GM19467 (cell line): ENCODE data around the gene FRMD7.
"Not testable (repeated sequence)": the region's sequence is repeated elsewhere in the genome, so short reads cannot be mapped to it uniquely, and the experiment has no call there.

ENCODE experiments used
- ATAC-seq: cut with Tn5 transposase; IDR thresholded peaks from one replicate; pipeline ENCODE4 v1.9.1; 2021; ENCODE audit warnings: mild to moderate bottlenecking, moderate library complexity; ENCODE audit not compliant: unreplicated experiment

FRMD7 gene

DNA sequence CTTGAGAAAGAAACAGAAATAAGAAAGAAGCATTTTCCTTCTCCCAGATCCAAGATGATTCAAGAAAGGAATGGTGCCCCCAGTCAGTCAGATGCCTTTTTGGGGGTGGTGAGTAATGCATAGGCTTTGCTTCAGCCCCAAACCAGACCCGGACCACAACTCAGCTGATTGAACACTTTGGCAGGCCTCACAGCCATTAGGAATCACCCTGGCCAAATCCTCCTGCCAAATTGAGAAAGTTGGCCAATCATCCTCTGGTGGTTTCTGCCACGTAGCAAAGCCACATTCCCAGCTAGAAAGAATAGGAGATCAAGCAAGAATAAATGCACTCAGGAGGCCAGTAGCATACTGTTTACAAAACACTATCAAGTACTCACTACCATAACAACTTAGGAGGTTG, 33.7 kb downstream of the FRMD7 start:
- ATAC-seq = no peak

DNA sequence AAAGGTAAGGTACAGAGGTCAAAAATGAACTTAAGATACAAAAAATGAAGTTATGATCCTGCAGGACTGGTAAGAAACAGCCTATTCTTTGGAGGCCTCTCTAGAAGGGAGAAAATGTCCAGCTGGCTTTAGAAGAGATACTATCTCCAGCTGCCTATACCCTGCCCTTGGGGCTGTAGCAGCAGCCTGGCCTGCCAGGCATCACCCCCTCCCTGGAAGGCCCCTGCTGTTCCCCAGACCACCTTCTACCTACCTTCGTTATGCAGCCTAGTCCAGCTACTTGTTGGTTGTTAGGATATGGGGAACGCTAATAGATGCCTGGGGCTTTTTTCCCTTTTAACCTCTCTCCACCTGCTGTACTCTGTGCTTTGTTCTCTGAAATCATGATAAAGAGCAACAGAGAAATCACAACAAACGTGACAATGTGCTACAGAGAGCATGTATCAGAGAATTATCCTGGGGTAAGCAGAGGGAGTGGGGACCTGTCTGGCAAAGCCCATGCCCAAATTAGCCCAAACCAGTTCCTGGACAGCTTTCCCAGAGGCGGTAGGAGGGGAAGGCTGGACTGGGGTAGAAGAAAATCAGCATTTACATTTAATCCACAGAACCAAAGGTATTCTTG, 34.5 kb downstream of the FRMD7 start:
- no peak for ATAC-seq

DNA sequence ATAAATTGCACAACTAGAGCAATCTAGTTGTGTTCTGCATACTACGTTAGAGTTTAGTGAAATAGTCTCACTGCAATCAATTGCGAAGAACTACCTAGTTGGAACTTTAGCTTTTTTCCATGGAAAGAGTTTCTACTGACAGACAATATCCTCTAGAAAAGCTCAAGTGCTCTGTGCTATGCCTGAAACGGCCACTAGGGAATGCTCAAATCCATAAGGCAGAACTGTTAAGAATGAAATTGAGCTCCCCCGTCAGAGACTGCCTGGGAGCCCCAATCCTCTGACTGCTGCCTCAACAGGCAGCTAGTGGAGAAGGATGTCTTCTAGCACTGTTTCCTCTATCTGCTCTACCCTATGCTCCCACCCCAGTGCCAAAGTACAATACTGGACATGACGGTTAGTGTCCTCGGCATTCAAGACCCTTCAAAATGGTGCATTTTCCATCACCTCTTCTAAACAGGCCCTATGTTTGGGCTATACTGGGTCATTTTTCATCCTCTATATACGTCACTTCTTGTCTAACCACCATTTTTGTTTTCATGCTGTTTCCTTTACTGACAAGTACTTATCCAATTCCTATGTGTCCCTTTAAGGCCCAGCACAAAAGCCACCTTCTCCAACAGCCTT, 35.3 kb downstream of the FRMD7 start:
- ATAC-seq = peak; percentile 86

DNA sequence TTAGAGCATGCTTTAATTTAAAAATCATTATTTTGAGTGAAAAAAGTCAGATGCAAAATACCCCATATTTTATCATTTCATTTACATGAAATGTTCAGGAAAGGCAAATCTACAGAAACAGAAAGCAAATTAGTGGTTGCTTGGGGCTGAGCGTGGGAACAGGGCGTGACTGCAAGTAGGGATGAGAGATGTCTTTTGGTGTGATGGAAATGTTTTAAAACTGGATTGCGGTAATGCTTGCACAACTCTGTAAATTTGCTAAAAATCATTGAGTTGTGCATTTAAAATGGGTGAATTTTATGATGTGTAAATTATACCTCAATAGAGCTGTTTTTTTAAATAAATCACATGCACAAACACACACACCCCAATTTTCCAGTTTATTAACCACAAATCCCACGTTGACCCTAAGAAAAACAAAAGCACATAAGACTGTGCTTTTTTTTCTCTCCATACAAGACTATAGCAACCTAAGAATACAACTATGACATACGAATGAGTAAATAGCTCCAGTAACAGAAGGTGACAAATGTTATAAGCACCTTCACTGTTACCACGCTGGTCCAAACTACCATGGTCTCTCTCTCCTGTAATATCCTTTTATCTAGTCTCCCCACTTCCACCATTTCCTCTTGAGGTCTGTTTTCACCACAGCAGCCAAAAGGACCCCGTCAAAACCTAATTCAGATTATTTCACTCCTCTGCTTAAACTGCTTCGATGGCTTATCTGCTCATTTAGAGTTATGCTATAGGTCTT, 37.2 kb downstream of the FRMD7 start:
- no peak for ATAC-seq

- no peak for ATAC-seq
Measured at GRCh38 chrX:132088864-132089263, 39.0 kb downstream of the FRMD7 start.

DNA sequence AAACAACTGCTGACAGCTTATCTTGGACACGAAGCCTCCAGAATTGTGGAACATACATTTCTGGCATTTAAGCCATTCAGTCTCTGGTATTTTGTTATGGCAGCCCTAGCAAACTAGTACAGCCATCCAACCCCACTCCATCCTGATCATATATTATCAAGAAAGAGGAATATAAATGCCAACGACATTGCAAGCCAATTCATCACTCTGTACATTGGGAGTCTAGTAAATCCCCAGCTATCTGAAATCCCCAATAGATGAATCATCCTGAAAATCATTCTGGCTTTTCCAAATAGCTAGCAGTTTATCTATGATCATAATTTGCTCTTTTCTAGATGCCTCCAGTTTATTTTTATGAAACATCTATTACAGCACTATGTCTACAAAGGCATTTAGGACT, 41.1 kb downstream of the FRMD7 start:
- ATAC-seq = no peak

- ATAC-seq = no peak
Measured at GRCh38 chrX:132085786-132086185, 42.0 kb downstream of the FRMD7 start.

GRCh38 chrX:132077912-132078311, 49.9 kb downstream of the FRMD7 start:
- ATAC-seq = no peak

DNA sequence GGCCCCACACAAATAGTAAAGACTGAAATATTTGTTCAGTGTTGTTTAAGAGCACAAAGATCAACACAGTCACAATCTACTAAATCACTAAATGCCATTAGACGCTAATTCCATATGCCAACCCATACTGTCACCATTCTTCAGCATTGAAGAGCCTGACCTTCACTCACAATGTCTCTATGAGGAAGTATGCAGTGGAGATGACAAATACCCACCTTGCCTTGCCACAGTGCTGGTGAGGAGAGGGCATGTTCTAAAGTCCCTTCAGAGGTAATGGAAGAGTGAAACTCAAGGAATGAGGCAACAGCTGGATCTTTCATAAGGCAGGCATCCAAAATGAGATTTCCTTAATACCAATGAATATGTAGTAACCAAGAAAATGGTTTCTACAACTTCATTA, 50.4 kb downstream of the FRMD7 start:
- no peak for ATAC-seq

DNA sequence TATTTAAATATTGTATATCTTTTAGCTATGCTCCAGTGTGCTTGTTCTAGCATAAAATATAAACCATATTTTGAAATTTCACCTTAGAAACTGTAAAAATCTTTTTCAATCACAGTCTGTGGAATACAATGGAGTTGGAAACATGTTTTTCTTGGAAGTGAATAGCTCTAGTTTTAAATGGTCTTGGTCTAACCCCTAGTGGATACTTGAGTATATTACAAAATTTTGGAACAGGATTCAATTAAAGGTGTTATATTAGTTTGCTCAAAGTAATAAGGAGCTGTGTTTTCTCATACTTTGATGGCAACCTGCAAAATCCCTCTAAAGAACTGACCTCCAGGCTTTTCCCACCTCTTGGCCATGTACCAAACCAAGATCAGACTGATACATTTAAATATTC, 56.6 kb downstream of the FRMD7 start:
- ATAC-seq = no peak

DNA sequence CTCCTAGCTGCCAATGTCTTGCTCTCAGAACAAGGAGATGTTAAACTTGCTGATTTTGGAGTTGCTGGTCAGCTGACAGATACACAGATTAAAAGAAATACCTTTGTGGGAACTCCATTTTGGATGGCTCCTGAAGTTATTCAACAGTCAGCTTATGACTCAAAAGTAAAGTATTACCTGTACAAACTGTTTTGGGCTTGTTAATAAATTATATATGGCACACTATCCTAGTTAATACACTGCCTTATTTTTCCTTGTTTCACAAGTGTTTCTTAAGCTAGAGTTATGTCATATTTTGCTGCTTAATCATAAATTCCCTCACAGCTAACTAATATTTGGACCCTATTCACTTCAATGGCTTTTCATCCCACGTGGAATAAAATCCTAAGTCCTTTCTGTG, 59.4 kb downstream of the FRMD7 start:
- no peak for ATAC-seq

DNA sequence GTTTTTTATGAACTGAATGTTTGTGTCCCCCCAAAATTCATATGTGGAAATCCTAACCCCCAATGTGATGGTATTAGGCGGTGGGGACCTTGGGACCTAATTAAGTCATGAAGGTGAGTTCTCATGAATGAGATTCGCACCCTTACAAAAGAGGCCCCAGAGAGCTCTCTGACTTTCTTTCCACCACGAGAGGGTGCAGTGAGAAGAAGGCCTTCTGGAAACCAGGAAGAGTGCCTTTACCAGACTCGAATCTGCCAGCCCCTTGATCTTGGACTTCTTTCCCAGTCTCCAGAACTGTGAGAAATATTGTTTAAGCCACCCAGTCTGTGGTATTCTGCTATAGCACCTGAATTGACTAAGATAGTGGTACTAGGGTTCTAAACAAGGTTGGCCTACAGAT, 64.0 kb downstream of the FRMD7 start:
- no peak for ATAC-seq

GRCh38 chrX:132063334-132063733, 64.5 kb downstream of the FRMD7 start:
- no peak for ATAC-seq

GRCh38 chrX:132059973-132060540, 67.8 kb downstream of the FRMD7 start:
- no peak for ATAC-seq

- ATAC-seq = no peak
Measured at GRCh38 chrX:132058975-132059374, 68.8 kb downstream of the FRMD7 start.

DNA sequence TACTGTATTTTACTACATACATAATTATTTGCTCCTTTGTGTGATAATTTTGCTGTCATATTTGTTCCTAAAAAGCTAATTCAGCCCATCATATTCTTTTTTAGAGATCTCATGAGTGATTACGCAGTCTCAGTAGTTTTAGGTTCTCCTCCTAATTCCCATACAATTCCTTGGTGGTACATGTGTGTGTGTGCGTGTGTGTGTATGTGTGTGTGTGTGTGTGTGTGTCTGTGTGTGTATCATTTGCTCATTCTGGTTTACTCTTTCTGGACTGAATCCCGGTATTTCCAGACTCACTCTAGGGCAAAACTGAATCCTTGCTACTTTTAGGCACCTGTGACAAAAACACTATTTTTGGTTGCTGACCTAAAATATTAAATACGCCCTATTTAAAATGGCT, 69.8 kb downstream of the FRMD7 start:
- ATAC-seq = no peak

GRCh38 chrX:132051778-132052177, 76.0 kb downstream of the FRMD7 start:
- ATAC-seq = not testable (repeated sequence)

DNA sequence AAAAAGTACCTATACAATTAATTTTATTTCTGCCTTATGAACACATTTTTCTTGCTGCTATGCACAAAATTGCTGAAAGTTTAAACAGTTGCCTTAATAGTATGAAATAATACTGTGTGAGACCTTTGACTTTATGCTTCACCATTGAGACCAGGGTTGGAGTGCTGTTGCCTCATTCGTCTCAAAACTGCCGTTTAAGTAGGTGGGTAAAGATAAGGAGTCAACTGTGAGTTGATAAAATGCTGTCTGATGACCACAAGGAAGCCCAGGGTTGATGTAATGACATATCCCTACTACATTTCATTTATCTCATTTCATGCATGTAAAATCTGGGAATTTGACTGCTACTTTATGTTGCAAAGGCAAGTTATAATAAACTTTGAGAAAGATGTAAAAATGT, 81.3 kb downstream of the FRMD7 start:
- no peak for ATAC-seq

- ATAC-seq = no peak
Measured at GRCh38 chrX:132045456-132045855, 82.4 kb downstream of the FRMD7 start.

DNA sequence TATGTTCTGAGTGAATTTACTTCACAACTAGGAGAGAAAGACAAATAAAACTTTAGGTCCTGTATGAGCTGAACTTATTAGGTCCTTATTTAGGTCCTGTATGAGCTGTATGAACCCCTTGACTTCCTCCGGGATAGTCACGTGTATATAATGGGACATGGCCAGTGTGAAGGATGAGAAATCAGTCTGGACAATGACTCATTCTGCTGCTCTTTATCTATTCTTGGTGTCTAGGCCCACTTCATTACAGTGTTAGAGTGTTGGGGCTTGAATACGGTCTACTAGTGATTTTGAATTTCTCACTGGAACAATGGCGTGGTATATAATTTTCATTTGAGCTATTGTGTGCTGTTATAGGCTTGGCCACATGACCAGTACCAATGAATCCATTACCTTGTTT, 82.9 kb downstream of the FRMD7 start:
- ATAC-seq = no peak

DNA sequence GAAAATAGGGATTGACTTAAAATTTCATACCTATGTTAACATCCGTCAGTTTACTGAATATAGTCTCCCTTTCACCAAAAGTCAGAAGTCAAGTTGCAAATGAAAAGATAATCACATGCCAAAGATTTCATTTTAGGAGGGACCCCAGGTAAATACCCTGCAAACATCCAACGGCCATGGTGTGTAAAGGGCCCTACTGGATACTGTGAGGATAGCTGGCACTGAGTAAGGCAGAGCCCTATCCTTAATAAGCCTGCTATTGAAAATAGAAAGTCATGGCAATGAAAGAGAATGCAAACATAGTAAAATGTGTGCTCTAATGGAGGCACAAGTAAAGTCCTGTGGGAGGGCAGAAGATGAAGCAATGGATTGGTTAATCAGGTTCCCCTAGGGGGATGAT, 83.8 kb downstream of the FRMD7 start:
- no peak for ATAC-seq

- no peak for ATAC-seq
Measured at GRCh38 chrX:132041015-132041414, 86.8 kb downstream of the FRMD7 start.
